IMR-90 (cell line): ENCODE measurements around the gene MSI1. TPM values are rescaled to one million over a fixed set of nuclear protein-coding genes. Genes with fewer than 3 reads are reported as not detected.

Experiments
- ATAC-seq: fragments of 200-7000 bp; cut with Tn5 transposase; 2 replicates; pipeline ENCODE4 v1.9.1; 2020; ENCODE audit warnings: low read depth, mild to moderate bottlenecking, moderate library complexity
- BruUV-seq: library from RNA; stranded (reverse); fragments of 400-500 nt; replicated peaks from 2 replicates; lab custom pipeline; 2021; lab: Mats Ljungman, UMichigan
- CTCF ChIA-PET: fragments of 300-600 bp; formaldehyde crosslinking; extraction: SDS; loops from one replicate; lab custom pipeline; 2021; ENCODE audit warnings: antibody characterized with exemption; lab: Yijun Ruan, JAX
- POLR2A ChIA-PET: fragments of 300-600 bp; sonication (Branson Sonifier 250); formaldehyde crosslinking; loops from one replicate; lab custom pipeline; 2022; ENCODE audit warnings: antibody characterized with exemption; ENCODE audit not compliant: unreplicated experiment; lab: Charles Lee
- DNase-seq: peaks from one replicate; pipeline ENCODE4 v3.0.0; 2013
- H2AFZ ChIP-seq: replicated peaks from 2 replicates; pipeline ENCODE3; 2013; ENCODE audit warnings: low read length, mild to moderate bottlenecking; ENCODE audit not compliant: poor library complexity
- H2AK5ac ChIP-seq: 2 replicates; pipeline ENCODE4 v1.6.1; 2013; ENCODE audit warnings: low read depth, low read length, inconsistent platforms
- H2AK9ac ChIP-seq: replicated peaks from 2 replicates; pipeline ENCODE3; 2013; ENCODE audit warnings: mild to moderate bottlenecking, low read depth, low read length, moderate library complexity; ENCODE audit not compliant: poor library complexity
- H2BK120ac ChIP-seq: 2 replicates; pipeline ENCODE4 v1.6.1; 2013; ENCODE audit warnings: low read depth, low read length, inconsistent platforms
- H2BK15ac ChIP-seq: 3 replicates; pipeline ENCODE4 v1.6.1; 2013; ENCODE audit warnings: low read depth, low read length, inconsistent platforms
- H2BK20ac ChIP-seq: 2 replicates; pipeline ENCODE4 v1.6.1; 2013; ENCODE audit warnings: low read depth, mild to moderate bottlenecking, inconsistent platforms, low read length, moderate library complexity
- H2BK5ac ChIP-seq: 2 replicates; pipeline ENCODE4 v1.6.1; 2013; ENCODE audit warnings: mild to moderate bottlenecking, low read depth, low read length, inconsistent platforms; ENCODE audit not compliant: poor library complexity, severe bottlenecking
- H3K14ac ChIP-seq: replicated peaks from 2 replicates; pipeline ENCODE4 v1.6.1; 2013; ENCODE audit warnings: low read depth, low read length, inconsistent platforms
- H3K18ac ChIP-seq: 2 replicates; pipeline ENCODE4 v1.6.1; 2013; ENCODE audit warnings: low read depth, low read length, control low read depth
- H3K23ac ChIP-seq: 2 replicates; pipeline ENCODE4 v1.6.1; 2013; ENCODE audit warnings: low read depth, low read length, inconsistent platforms
- H3K27ac ChIP-seq: 2 replicates; pipeline ENCODE4 v1.5.1; 2013; ENCODE audit warnings: mild to moderate bottlenecking, control low read depth, low read length; ENCODE audit not compliant: insufficient read depth
- H3K27me3 ChIP-seq: 2 replicates; pipeline ENCODE4 v1.6.1; 2013; ENCODE audit warnings: low read length; ENCODE audit not compliant: control insufficient read depth, insufficient read depth
- H3K36me3 ChIP-seq: 2 replicates; pipeline ENCODE4 v1.6.1; 2013; ENCODE audit warnings: low read length, mixed read lengths; ENCODE audit not compliant: control insufficient read depth, insufficient read depth
- H3K4ac ChIP-seq: 2 replicates; pipeline ENCODE4 v1.6.1; 2013; ENCODE audit warnings: low read depth, low read length, inconsistent platforms
- H3K4me1 ChIP-seq: 2 replicates; pipeline ENCODE4 v1.6.1; 2013; ENCODE audit warnings: low read length, mixed read lengths; ENCODE audit not compliant: control insufficient read depth, insufficient read depth
- H3K4me2 ChIP-seq: 2 replicates; pipeline ENCODE4 v1.6.1; 2013; ENCODE audit warnings: low read depth, mild to moderate bottlenecking, control low read depth, low read length, moderate library complexity
- H3K4me3 ChIP-seq: 2 replicates; pipeline ENCODE4 v1.5.1; 2013; ENCODE audit warnings: low read depth, mild to moderate bottlenecking, control low read depth, low read length, moderate library complexity; ENCODE audit not compliant: insufficient read depth
- H3K56ac ChIP-seq: 2 replicates; pipeline ENCODE4 v1.6.1; 2013; ENCODE audit warnings: low read length, inconsistent platforms; ENCODE audit not compliant: insufficient read depth; ENCODE audit errors: extremely low read depth
- H3K79me1 ChIP-seq, 2 experiments: 2 replicates each; pipeline ENCODE4 v1.6.1; 2013; ENCODE audit warnings: low read length in 2 of 2, inconsistent platforms in 1 of 2, low read depth in 1 of 2
- H3K9ac ChIP-seq: 2 replicates; pipeline ENCODE4 v1.6.1; 2013; ENCODE audit warnings: low read depth, low read length, control low read depth
- H3K9me1 ChIP-seq: 2 replicates; pipeline ENCODE4 v1.6.1; 2013; ENCODE audit warnings: low read length, inconsistent platforms; ENCODE audit not compliant: insufficient read depth
- H3K9me3 ChIP-seq: 2 replicates; pipeline ENCODE4 v1.6.1; 2013; ENCODE audit warnings: low read length; ENCODE audit not compliant: control insufficient read depth, insufficient read depth
- H4K20me1 ChIP-seq: 2 replicates; pipeline ENCODE4 v1.6.1; 2013; ENCODE audit warnings: low read length, inconsistent platforms; ENCODE audit not compliant: insufficient read depth
- H4K5ac ChIP-seq: 2 replicates; pipeline ENCODE4 v1.6.1; 2013; ENCODE audit warnings: mild to moderate bottlenecking, low read depth, low read length, control low read depth
- H4K8ac ChIP-seq, 2 experiments: 2 replicates each; pipeline ENCODE4 v1.6.1; 2013; ENCODE audit warnings: low read depth in 2 of 2, low read length in 2 of 2, control low read depth in 1 of 2, inconsistent platforms in 1 of 2
- H4K91ac ChIP-seq: 2 replicates; pipeline ENCODE4 v1.6.1; 2013; ENCODE audit warnings: low read depth, low read length, inconsistent platforms; ENCODE audit not compliant: insufficient read depth
- MXI1 ChIP-seq: IDR thresholded peaks from 2 replicates; pipeline ENCODE4 v1.6.1; 2012; ENCODE audit warnings: low read depth, mild to moderate bottlenecking, low read length, moderate library complexity, borderline replicate concordance
- WGBS, 2 experiments: methylation state at CpG; one replicate each; pipeline versions ENCODE4 v1.1.5 to v1.1.7; 2013; ENCODE audit warnings: missing lambda C conversion rate in 2 of 2; ENCODE audit not compliant: insufficient read length in 1 of 2; ENCODE audit errors: extremely low coverage in 2 of 2; 5-methylcytosine and 5-hydroxymethylcytosine counted together
- dilution Hi-C: fragments of 300-500 bp; cut with HindIII; formaldehyde crosslinking; loops from one replicate; pipeline ENCODE4 v1.14.3; 2018; ENCODE audit warnings: low sequenced_read_pairs; ENCODE audit not compliant: unreplicated experiment
- in situ Hi-C: fragments of 300-500 bp; cut with MboI; formaldehyde crosslinking; loops from 3 replicates; pipeline ENCODE4 v1.14.3; 2019; ENCODE audit warnings: low sequenced_read_pairs, inconsistent platforms, mixed read lengths
- intact Hi-C: fragments of 100-400 bp; cut with micrococcal nuclease; formaldehyde crosslinking; loops from 2 replicates; pipeline ENCODE4 v1.10.0; 2022
- polyA plus RNA-seq, 3 experiments: library from polyadenylated mRNA; depleted of rRNA; stranded (reverse); fragments of >200 nt; gene quantifications; 2 replicates each; pipeline ENCODE4 v1.2.3, GENCODE V29; 2012; ENCODE audit warnings: low replicate concordance in 1 of 3
- total RNA-seq: library from RNA; depleted of rRNA; stranded (reverse); fragments of >200 nt; gene quantifications from 2 replicates; pipeline ENCODE4 v1.2.3, GENCODE V29; 2012
- TF ChIP-seq, protein P1 (sequence below): conservative IDR thresholded peaks from 2 replicates; pipeline ENCODE4 v1.5.1; 2012; ENCODE audit warnings: mild to moderate bottlenecking, low read depth, low read length, improper control_type of control experiment

The MSI1 gene
- total and polyA plus RNA-seq, 2 of the 4 experiments (the other 2 are of a cell fraction) = not detected

DNA sequence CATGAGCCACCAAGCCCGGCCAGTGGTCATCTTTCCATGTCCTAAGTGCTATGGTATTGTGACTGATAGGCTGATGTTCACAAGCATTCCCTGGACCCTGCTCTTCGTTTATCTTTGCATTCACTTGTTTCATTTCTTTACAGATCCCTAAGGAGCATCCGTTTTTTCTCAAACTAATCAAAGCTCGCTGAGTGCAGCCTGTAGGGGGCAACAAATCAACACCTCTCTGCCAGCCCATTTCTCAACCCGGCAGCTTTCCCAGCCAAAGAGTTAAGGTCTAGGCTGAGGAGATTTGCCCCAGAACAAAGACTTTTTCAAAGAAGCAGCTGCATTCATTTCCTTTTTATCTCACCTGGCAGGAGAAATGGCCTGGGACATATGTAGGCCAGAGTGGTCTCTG lies 54.7 kb downstream of the MSI1 start:
- no peaks in the 10 kb centered on the region for H3K36me3 ChIP-seq
- peaks cover 3% of the 10 kb centered on the region for H3K4me1 ChIP-seq
- H3K4me2 ChIP-seq = no peak overlapping the region
- no peak overlapping the region for H3K14ac ChIP-seq
- H3K27ac ChIP-seq = no peak overlapping the region
- no peak overlapping the region for H3K4ac ChIP-seq
- H3K18ac ChIP-seq = no peak overlapping the region
- no peak overlapping the region for H3K4me3 ChIP-seq
- H2AK9ac ChIP-seq = no peak overlapping the region
- H3K79me1 ChIP-seq = no peaks in the 10 kb centered on the region
- H3K9me3 ChIP-seq = no peaks in the 10 kb centered on the region
- H4K20me1 ChIP-seq = no peaks in the 10 kb centered on the region
- BruUV-seq = no TSS peak
- intact Hi-C loops (no loop called here), dilution Hi-C loops (no loop called here), in situ Hi-C loops (no loop called here)
- no peak overlapping the region for H2BK15ac ChIP-seq
- no peak for ATAC-seq
- no peak overlapping the region for H2AK5ac ChIP-seq
- DNase-seq = no peak
- H3K9ac ChIP-seq = no peak overlapping the region
- H2BK120ac ChIP-seq = no peak overlapping the region
- no peak overlapping the region for H3K56ac ChIP-seq
- WGBS, 2 experiments = no CpG with 5 or more reads among the region's 5 CpGs
- H3K9me1 ChIP-seq = no peaks in the 10 kb centered on the region
- no peak overlapping the region for H3K23ac ChIP-seq
- ChIA-PET CTCF (no interaction called here), POLR2A (no interaction called here)
- H4K91ac ChIP-seq = no peak overlapping the region
- H4K8ac ChIP-seq = no peak overlapping the region
- no peaks in the 10 kb centered on the region for H3K27me3 ChIP-seq
- H4K5ac ChIP-seq = no peak overlapping the region
- no peak overlapping the region for H2AFZ ChIP-seq
- TF ChIP-seq MXI1 = no peak
- TF ChIP-seq, protein P1, sequence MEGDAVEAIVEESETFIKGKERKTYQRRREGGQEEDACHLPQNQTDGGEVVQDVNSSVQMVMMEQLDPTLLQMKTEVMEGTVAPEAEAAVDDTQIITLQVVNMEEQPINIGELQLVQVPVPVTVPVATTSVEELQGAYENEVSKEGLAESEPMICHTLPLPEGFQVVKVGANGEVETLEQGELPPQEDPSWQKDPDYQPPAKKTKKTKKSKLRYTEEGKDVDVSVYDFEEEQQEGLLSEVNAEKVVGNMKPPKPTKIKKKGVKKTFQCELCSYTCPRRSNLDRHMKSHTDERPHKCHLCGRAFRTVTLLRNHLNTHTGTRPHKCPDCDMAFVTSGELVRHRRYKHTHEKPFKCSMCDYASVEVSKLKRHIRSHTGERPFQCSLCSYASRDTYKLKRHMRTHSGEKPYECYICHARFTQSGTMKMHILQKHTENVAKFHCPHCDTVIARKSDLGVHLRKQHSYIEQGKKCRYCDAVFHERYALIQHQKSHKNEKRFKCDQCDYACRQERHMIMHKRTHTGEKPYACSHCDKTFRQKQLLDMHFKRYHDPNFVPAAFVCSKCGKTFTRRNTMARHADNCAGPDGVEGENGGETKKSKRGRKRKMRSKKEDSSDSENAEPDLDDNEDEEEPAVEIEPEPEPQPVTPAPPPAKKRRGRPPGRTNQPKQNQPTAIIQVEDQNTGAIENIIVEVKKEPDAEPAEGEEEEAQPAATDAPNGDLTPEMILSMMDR = 0 out of 2 replicates have a peak, but pooled peaks have one; percentile 18
- no peak overlapping the region for H2BK20ac ChIP-seq
- no peak overlapping the region for H2BK5ac ChIP-seq
